Upper lobe of left lung (tissue), 6 donors: Measurements from ENCODE around the gene FAM217A. TPM values are rescaled to one million over a fixed set of nuclear protein-coding genes. Genes with fewer than 3 reads are reported as not detected.
A peak's percentile ranks its signal among the peaks of the same experiment; 100 is the strongest.

ENCODE experiments used
- ATAC-seq, 2 donors: fragments of 200-7000 bp; cut with Tn5 transposase; one replicate each; pipeline ENCODE4 v1.9.1; 2022; ENCODE audit warnings: mild to moderate bottlenecking in 2 of 2, moderate library complexity in 2 of 2; ENCODE audit not compliant: low FRiP score in 2 of 2
- DNase-seq, 2 donors: peaks; one replicate each; pipeline ENCODE4 v3.0.0-alpha.2; 2019 to 2020
- H3K27ac ChIP-seq, 4 donors: fragments of 200-600 bp; sonication (generic); one replicate each; pipeline ENCODE4 v1.5.1; 2016 to 2019
- H3K27me3 ChIP-seq, 4 donors: fragments of 200-600 bp; sonication (generic); one replicate each; pipeline ENCODE4 v1.5.1; 2017 to 2019
- H3K36me3 ChIP-seq, 4 donors: fragments of 200-600 bp; sonication (generic); one replicate each; pipeline ENCODE4 v1.5.1; 2016 to 2019
- H3K4me1 ChIP-seq, 4 donors: fragments of 200-600 bp; sonication (generic); one replicate each; pipeline ENCODE4 v1.5.1; 2018 to 2019
- H3K4me3 ChIP-seq, 4 donors: fragments of 200-600 bp; sonication (generic); one replicate each; pipeline ENCODE4 v1.5.1; 2017 to 2019; ENCODE audit warnings: mild to moderate bottlenecking in 2 of 4, moderate library complexity in 1 of 4
- H3K9me3 ChIP-seq, 4 donors: fragments of 200-600 bp; sonication (generic); one replicate each; pipeline ENCODE4 v1.5.1; 2018 to 2019
- CTCF ChIP-seq, 6 experiments: fragments of 450-650 bp in 4 of 6; fragments of 200-600 bp in 2 of 6; sonication (generic) in 2 of 6; IDR thresholded peaks; one replicate each; pipeline ENCODE4 v1.5.1; 2016 to 2019; ENCODE audit warnings: antibody characterized with exemption in 6 of 6
- EP300 ChIP-seq, 4 donors: sonication (generic); formaldehyde crosslinking; IDR thresholded peaks; one replicate each; pipeline ENCODE4 v1.5.1; 2017; ENCODE audit warnings: antibody characterized with exemption in 4 of 4, control low read depth in 2 of 4
- POLR2A ChIP-seq, 4 donors: fragments of 450-650 bp; IDR thresholded peaks; one replicate each; pipeline ENCODE4 v1.5.1; 2016 to 2017; ENCODE audit warnings: antibody characterized with exemption in 4 of 4, mild to moderate bottlenecking in 2 of 4
- POLR2AphosphoS5 ChIP-seq, 2 donors: sonication (generic); formaldehyde crosslinking; IDR thresholded peaks; one replicate each; pipeline ENCODE4 v1.5.1; 2017; ENCODE audit warnings: antibody characterized with exemption in 2 of 2
- WGBS, 2 donors: methylation state at CpG; one replicate each; pipeline ENCODE4 v1.1.5; 2017 to 2018; 5-methylcytosine and 5-hydroxymethylcytosine counted together
- total RNA-seq, 6 donors: library from RNA; depleted of rRNA in 4 of 6; stranded (reverse); fragments of >200 nt in 4 of 6; gene quantifications; one replicate each; pipeline versions ENCODE4 v1.1.0 to v1.2.1, GENCODE V29; 2016 to 2021
- donor health status: DM: no; HTN: no; CAD: no; lungs with moderate emphysema.
- donor health status: DM: no; HTN: yes; CAD: no; lungs with severe emphysema.

Gene FAM217A
- total RNA-seq, 6 donors from 2014 or later = not detected

DNA sequence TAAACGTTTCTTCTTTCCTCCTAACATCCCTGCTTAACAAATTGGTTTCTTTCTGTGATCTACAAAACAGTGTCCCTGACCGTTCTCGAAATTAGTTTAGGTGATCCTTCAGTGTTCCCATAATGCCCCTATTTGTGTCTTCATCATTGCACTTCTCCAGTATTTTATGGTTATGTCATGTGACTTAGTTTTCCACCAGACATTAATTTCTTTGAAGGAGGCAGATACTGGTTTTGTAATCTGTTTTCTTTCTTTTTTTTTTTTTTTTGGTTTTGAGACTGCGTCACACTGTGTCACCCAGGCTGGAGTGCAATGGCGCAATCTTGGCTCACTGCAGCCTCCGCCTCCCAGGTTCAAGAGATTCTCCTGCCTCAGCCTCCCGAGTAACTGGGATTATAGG, 49.2 kb downstream of the FAM217A start:
- no peak overlapping the region for H3K27ac ChIP-seq
- DNase-seq (no peak), ATAC-seq (no peak)
- TF ChIP-seq CTCF (IDR thresholded peaks at IDR 0.05) = no peak
- TF ChIP-seq EP300 (IDR thresholded peaks at IDR 0.05) = no peak
- no peak for TF ChIP-seq POLR2A (IDR thresholded peaks at IDR 0.05)
- TF ChIP-seq POLR2AphosphoS5 (IDR thresholded peaks at IDR 0.05) = no peak
- peaks cover 13 to 41% (median 37%) of the 10 kb centered on the region in 4 donors for H3K4me1 ChIP-seq
- no peaks in the 10 kb centered on the region for H3K9me3 ChIP-seq
- 85 to 88% methylated on average over 7 of the region's 7 CpGs for WGBS, 2 donors
- H3K27me3 ChIP-seq = no peaks in the 10 kb centered on the region
- H3K36me3 ChIP-seq = peaks cover 0 to 9% (median 2%) of the 10 kb centered on the region in 4 donors
- no peak overlapping the region for H3K4me3 ChIP-seq

DNA sequence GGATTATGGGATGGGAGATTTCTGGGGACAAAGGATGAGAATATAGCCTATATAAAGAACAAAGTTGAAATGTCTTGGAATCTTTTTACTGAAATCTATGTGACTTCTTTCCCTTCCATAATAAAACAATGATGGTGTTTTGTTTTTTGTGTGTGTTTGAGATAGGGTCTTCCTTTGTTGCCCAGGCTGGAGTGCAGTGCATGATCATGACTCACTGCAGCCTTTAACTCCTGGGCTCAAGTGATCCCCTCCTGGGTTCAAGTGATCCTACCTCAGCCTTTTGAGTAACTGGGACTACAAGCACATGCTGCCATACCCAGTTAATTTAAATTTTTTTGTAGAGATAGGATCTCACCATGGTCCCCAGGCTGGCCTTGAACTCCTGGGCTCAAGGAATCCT, 50.9 kb downstream of the FAM217A start:
- ATAC-seq = no peak
- TF ChIP-seq EP300 (IDR thresholded peaks at IDR 0.05) (no peak), CTCF (IDR thresholded peaks at IDR 0.05) (no peak), POLR2AphosphoS5 (IDR thresholded peaks at IDR 0.05) (no peak), POLR2A (IDR thresholded peaks at IDR 0.05) (no peak)
- Histone ChIP-seq H3K36me3 (peaks cover 0 to 9% (median 2%) of the 10 kb centered on the region in 4 donors), H3K4me3 (no peak overlapping the region), H3K4me1 (peaks cover 20 to 48% (median 44%) of the 10 kb centered on the region in 4 donors), H3K27ac (no peak overlapping the region), H3K9me3 (no peaks in the 10 kb centered on the region), H3K27me3 (no peaks in the 10 kb centered on the region)
- DNase-seq = no peak

GRCh38 chr6:4025681-4026080, 53.3 kb downstream of the FAM217A start:
- Histone ChIP-seq H3K9me3 (no peaks in the 10 kb centered on the region), H3K36me3 (no peaks in the 10 kb centered on the region), H3K27me3 (no peaks in the 10 kb centered on the region), H3K4me1 (peaks cover 29 to 52% (median 50%) of the 10 kb centered on the region in 4 donors), H3K27ac (no peak overlapping the region), H3K4me3 (no peak overlapping the region)
- DNase-seq = no peak
- no peak for ATAC-seq
- WGBS, 2 donors = 100% methylated on average over 1 of the region's 1 CpG
- TF ChIP-seq POLR2A (IDR thresholded peaks at IDR 0.05) (no peak), CTCF (IDR thresholded peaks at IDR 0.05) (no peak), EP300 (IDR thresholded peaks at IDR 0.05) (no peak), POLR2AphosphoS5 (IDR thresholded peaks at IDR 0.05) (no peak)

DNA sequence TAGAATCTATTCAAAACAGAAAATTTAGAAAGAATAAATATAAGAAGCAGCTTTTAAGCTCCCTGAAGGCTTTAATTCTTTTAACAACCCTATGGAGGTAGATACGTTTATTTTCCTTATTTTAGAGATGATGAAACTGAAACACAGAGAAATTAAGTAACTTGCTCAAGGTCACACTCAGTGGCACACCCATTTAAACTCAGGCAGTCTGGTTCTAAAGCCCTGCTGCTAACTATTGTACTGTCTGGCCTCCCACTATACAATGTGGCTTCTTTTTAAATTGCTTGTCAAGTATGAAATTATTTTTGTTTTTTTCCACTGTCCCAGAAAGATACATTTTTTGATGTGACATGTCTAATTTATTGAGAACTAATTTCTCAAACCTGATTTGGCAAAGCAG, 55.7 kb downstream of the FAM217A start:
- H3K36me3 ChIP-seq = no peaks in the 10 kb centered on the region
- H3K4me1 ChIP-seq = peaks cover 41 to 66% (median 61%) of the 10 kb centered on the region in 4 donors
- DNase-seq (no peak), ATAC-seq (no peak)
- H3K27me3 ChIP-seq = no peaks in the 10 kb centered on the region
- H3K9me3 ChIP-seq = no peaks in the 10 kb centered on the region
- WGBS, 2 donors = 7 to 21% methylated on average over 1 of the region's 1 CpG
- H3K4me3 ChIP-seq = peak overlapping the region in 1 of 4 donors; percentile 75
- H3K27ac ChIP-seq = peak overlapping the region in 1 of 4 donors; percentile 19
- TF ChIP-seq POLR2AphosphoS5 (IDR thresholded peaks at IDR 0.05) (no peak), CTCF (IDR thresholded peaks at IDR 0.05) (no peak), POLR2A (IDR thresholded peaks at IDR 0.05) (no peak), EP300 (IDR thresholded peaks at IDR 0.05) (no peak)
